Skeletal muscle tissue (tissue), 4 donors: ENCODE measurements around the gene ZNF599. TPM values are rescaled to one million over a fixed set of nuclear protein-coding genes. Genes with fewer than 3 reads are reported as not detected.
A peak's percentile ranks its signal among the peaks of the same experiment; 100 is the strongest.
"Not testable (repeated sequence)": the region's sequence is repeated elsewhere in the genome, so short reads cannot be mapped to it uniquely, and the experiment has no call there.

ENCODE experiments used
- H3K27ac ChIP-seq: one replicate; pipeline ENCODE4 v1.7.0; 2013; ENCODE audit warnings: mild to moderate bottlenecking, low read depth, low read length, inconsistent platforms
- H3K27me3 ChIP-seq, 3 donors: one replicate each; pipeline ENCODE4 v1.7.0; 2013; ENCODE audit warnings: low read length in 3 of 3; ENCODE audit not compliant: control insufficient read depth in 3 of 3, insufficient read depth in 3 of 3
- H3K36me3 ChIP-seq, 3 donors: one replicate each; pipeline ENCODE4 v1.7.0; 2013; ENCODE audit warnings: low read length in 3 of 3; ENCODE audit not compliant: control insufficient read depth in 3 of 3, insufficient read depth in 3 of 3
- H3K4me1 ChIP-seq, 3 donors: one replicate each; pipeline ENCODE4 v1.7.0; 2013; ENCODE audit warnings: low read length in 3 of 3, mild to moderate bottlenecking in 3 of 3; ENCODE audit not compliant: control insufficient read depth in 3 of 3, insufficient read depth in 3 of 3
- H3K4me3 ChIP-seq, 3 donors: one replicate each; pipeline ENCODE4 v1.7.0; 2013; ENCODE audit warnings: low read length in 3 of 3
- H3K9ac ChIP-seq, 3 donors: one replicate each; pipeline ENCODE4 v1.7.0; 2013; ENCODE audit warnings: low read length in 3 of 3, mild to moderate bottlenecking in 3 of 3, moderate library complexity in 2 of 3, low read depth in 1 of 3
- H3K9me3 ChIP-seq, 3 donors: one replicate each; pipeline ENCODE4 v1.7.0; 2013; ENCODE audit warnings: low read length in 3 of 3; ENCODE audit not compliant: control insufficient read depth in 3 of 3
- total RNA-seq: library from RNA; depleted of rRNA; stranded (reverse); fragments of >200 nt; gene quantifications from one replicate; pipeline ENCODE4 v1.2.3, GENCODE V29; 2014
- donor health status: Osteomylitis.

The ZNF599 gene
- total RNA-seq, result 3.7 TPM

- H3K27ac ChIP-seq, result peak within 1 kb of the TSS; percentile 73
- peaks cover 5 to 15% (median 10%) of the 10 kb centered on the region in 3 donors for H3K4me1 ChIP-seq
- H3K9me3 ChIP-seq, result no peaks in the 10 kb centered on the region
- H3K4me3 ChIP-seq, result peak within 1 kb of the TSS; percentile 84 to 96 (median 92)
- peaks cover 18 to 25% (median 20%) of the 10 kb centered on the region in 3 donors for H3K36me3 ChIP-seq
- H3K27me3 ChIP-seq, result no peaks in the 10 kb centered on the region
- H3K9ac ChIP-seq, result peak within 1 kb of the TSS; percentile 90 to 92 (median 92)
Observed at GRCh38 chr19:34772697-34773554, at the start of gene ZNF599. TSS of gene ZNF599 (minus strand) at chr19:34773215. CDS start at chr19:34772841, 374 bp downstream.

- Histone ChIP-seq H3K4me3 (no peak overlapping the region), H3K9me3 (no peaks in the 10 kb centered on the region), H3K27me3 (no peaks in the 10 kb centered on the region), H3K36me3 (no peaks in the 10 kb centered on the region), H3K27ac (no peak overlapping the region), H3K4me1 (no peaks in the 10 kb centered on the region), H3K9ac (no peak overlapping the region)
Observed at GRCh38 chr19:34818270-34818669, 45.3 kb upstream of the ZNF599 start.

DNA sequence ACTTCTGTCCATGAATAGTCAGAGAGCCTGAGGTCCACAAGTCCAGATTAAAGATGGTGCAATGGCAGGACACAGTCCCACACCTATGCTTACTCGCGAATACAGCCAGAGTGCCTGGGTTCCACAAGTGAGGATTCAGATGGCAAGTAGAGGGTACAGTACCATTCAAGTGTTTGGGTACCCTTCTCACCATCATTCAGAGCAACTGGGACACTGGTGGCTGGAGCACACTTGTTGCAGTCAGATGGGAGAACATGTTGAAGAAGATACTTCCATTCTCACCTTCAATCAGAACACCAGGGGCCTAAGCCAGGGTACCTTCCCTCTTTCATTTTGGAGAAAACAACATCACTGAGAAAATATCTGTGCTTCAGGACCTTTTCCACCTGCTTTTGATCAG, 43.7 kb upstream of the ZNF599 start:
- no peak overlapping the region for H3K27ac ChIP-seq
- no peaks in the 10 kb centered on the region for H3K4me1 ChIP-seq
- H3K9ac ChIP-seq, result no peak overlapping the region
- no peaks in the 10 kb centered on the region for H3K36me3 ChIP-seq
- H3K4me3 ChIP-seq, result no peak overlapping the region
- H3K9me3 ChIP-seq, result no peaks in the 10 kb centered on the region
- no peaks in the 10 kb centered on the region for H3K27me3 ChIP-seq

GRCh38 chr19:34808566-34808965, 35.6 kb upstream of the ZNF599 start:
- Histone ChIP-seq H3K9ac (no peak overlapping the region), H3K4me1 (no peaks in the 10 kb centered on the region), H3K27me3 (no peaks in the 10 kb centered on the region), H3K9me3 (peaks cover 0 to 5% (median 5%) of the 10 kb centered on the region in 3 donors), H3K27ac (no peak overlapping the region), H3K36me3 (no peaks in the 10 kb centered on the region), H3K4me3 (no peak overlapping the region)

- H3K4me1 ChIP-seq, result no peaks in the 10 kb centered on the region
- no peak overlapping the region for H3K27ac ChIP-seq
- H3K9ac ChIP-seq, result no peak overlapping the region
- peaks cover 0 to 6% (median 0%) of the 10 kb centered on the region in 3 donors for H3K27me3 ChIP-seq
- no peaks in the 10 kb centered on the region for H3K36me3 ChIP-seq
- peaks cover 0 to 5% (median 5%) of the 10 kb centered on the region in 3 donors for H3K9me3 ChIP-seq
- no peak overlapping the region for H3K4me3 ChIP-seq
Observed at GRCh38 chr19:34806976-34807860, 34.2 kb upstream of the ZNF599 start.

- H3K9me3 ChIP-seq, result peaks cover 5 to 7% (median 6%) of the 10 kb centered on the region in 3 donors
- no peak overlapping the region for H3K9ac ChIP-seq
- H3K36me3 ChIP-seq, result no peaks in the 10 kb centered on the region
- H3K4me1 ChIP-seq, result no peaks in the 10 kb centered on the region
- no peak overlapping the region for H3K4me3 ChIP-seq
- peaks cover 0 to 6% (median 0%) of the 10 kb centered on the region in 3 donors for H3K27me3 ChIP-seq
- H3K27ac ChIP-seq, result no peak overlapping the region
Observed at GRCh38 chr19:34804115-34804514, 31.1 kb upstream of the ZNF599 start.

DNA sequence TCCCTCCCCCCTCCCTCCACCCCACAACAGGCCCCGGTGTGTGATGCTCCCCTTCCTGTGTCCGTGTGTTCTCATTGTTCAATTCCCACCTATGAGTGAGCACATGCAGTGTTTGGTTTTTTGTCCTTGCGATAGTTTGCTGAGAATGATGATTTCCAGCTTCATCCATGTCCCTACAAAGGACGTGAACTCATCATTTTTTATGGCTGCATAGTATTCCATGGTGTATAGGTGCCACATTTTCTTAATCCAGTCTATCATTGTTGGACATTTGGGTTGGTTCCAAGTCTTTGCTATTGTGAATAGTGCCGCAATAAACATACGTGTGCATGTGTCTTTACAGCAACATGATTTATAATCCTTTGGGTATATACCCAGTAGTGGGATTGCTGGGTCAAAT, 23.9 kb upstream of the ZNF599 start:
- not testable (repeated sequence) for H3K9me3 ChIP-seq, H3K27ac ChIP-seq, H3K27me3 ChIP-seq, H3K4me1 ChIP-seq, H3K36me3 ChIP-seq, H3K4me3 ChIP-seq, H3K9ac ChIP-seq

DNA sequence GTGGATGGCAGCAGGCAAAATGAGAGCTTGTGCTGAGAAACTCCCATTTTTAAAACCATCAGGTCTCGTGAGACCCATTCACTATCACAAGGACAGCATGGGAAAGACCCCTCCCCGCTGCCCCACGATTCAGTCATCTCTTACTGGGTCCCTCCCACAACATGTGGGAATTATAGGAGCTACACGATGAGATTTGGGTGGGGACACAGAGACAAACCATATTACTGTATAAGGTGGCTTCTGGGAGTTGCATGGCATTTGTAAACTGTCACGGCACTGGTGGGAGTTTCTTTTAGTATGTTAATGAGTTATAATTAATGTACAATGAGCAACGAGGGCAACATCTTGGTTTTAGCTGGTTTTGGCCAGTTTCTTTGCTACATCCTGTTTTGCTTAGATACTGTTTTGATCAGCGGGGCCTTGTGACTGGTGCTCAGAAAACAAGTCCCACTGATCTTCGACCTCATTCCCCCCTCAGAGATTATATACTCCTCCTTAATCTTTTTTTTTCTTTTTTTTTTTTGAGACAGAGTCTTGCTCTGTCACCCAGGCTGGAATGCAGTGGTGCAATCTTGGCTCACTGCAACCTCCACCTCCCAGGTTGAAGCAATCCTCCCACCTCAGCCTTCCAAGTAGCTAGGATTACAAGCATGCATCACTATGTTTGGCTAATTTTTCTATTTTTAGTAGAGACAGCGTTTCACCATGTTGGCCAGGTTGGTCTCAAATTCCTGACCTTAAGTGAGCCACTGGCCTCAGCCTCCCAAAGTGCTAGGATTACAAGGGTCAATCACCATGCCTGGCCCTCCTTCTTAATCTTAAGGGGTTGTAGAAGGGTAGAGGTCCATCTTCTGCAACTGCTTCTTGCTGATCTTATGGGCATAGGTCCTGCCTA, 21.3 kb upstream of the ZNF599 start:
- peaks cover 0 to 2% (median 0%) of the 10 kb centered on the region in 3 donors for H3K9me3 ChIP-seq
- no peak overlapping the region for H3K4me3 ChIP-seq
- H3K36me3 ChIP-seq, result no peaks in the 10 kb centered on the region
- no peaks in the 10 kb centered on the region for H3K4me1 ChIP-seq
- no peak overlapping the region for H3K9ac ChIP-seq
- H3K27ac ChIP-seq, result no peak overlapping the region
- no peaks in the 10 kb centered on the region for H3K27me3 ChIP-seq

GRCh38 chr19:34793565-34793964, 20.6 kb upstream of the ZNF599 start:
- Histone ChIP-seq H3K36me3 (no peaks in the 10 kb centered on the region), H3K9me3 (peaks cover 0 to 2% (median 0%) of the 10 kb centered on the region in 3 donors), H3K27me3 (no peaks in the 10 kb centered on the region), H3K27ac (no peak overlapping the region), H3K4me3 (peak overlapping the region in 1 of 3 donors; percentile 7), H3K4me1 (no peaks in the 10 kb centered on the region), H3K9ac (no peak overlapping the region)
